Suprapubic skin (tissue), 4 donors: ENCODE results near the gene BNIP2. TPM values are rescaled to one million over a fixed set of nuclear protein-coding genes. Genes with fewer than 3 reads are reported as not detected.
"Not testable (repeated sequence)": the region's sequence is repeated elsewhere in the genome, so short reads cannot be mapped to it uniquely, and the experiment has no call there.

Experiments
- DNase-seq, 2 donors: peaks; one replicate each; pipeline ENCODE4 v3.0.0-alpha.2; 2019; ENCODE audit warnings: low spot score in 2 of 2
- H3K27ac ChIP-seq: fragments of 200-600 bp; sonication (generic); one replicate; pipeline ENCODE4 v1.5.1; 2019
- H3K27me3 ChIP-seq: fragments of 200-600 bp; sonication (generic); one replicate; pipeline ENCODE4 v1.5.1; 2019
- H3K36me3 ChIP-seq: fragments of 200-600 bp; sonication (generic); one replicate; pipeline ENCODE4 v1.5.1; 2019
- H3K4me1 ChIP-seq: fragments of 200-600 bp; sonication (generic); one replicate; pipeline ENCODE4 v1.5.1; 2019
- H3K4me3 ChIP-seq: fragments of 200-600 bp; sonication (generic); one replicate; pipeline ENCODE4 v1.5.1; 2019; ENCODE audit warnings: mild to moderate bottlenecking
- H3K9me3 ChIP-seq: fragments of 200-600 bp; sonication (generic); one replicate; pipeline ENCODE4 v1.5.1; 2019
- CTCF ChIP-seq, 2 donors: fragments of 200-600 bp in 1 of 2; fragments of 450-650 bp in 1 of 2; sonication (generic) in 1 of 2; IDR thresholded peaks; one replicate each; pipeline ENCODE4 v1.5.1; 2016 to 2019; ENCODE audit warnings: antibody characterized with exemption in 2 of 2, mild to moderate bottlenecking in 1 of 2, moderate library complexity in 1 of 2
- EP300 ChIP-seq: sonication (generic); formaldehyde crosslinking; IDR thresholded peaks from one replicate; pipeline ENCODE4 v1.6.1; 2017; ENCODE audit warnings: antibody characterized with exemption
- POLR2A ChIP-seq, 2 donors: fragments of 450-650 bp; IDR thresholded peaks; one replicate each; pipeline ENCODE4 v1.6.1; 2017; ENCODE audit warnings: antibody characterized with exemption in 2 of 2, mild to moderate bottlenecking in 2 of 2, moderate library complexity in 2 of 2
- POLR2AphosphoS5 ChIP-seq, 3 donors: sonication (generic); formaldehyde crosslinking; IDR thresholded peaks; one replicate each; pipeline ENCODE4 v1.6.1; 2017; ENCODE audit warnings: antibody characterized with exemption in 3 of 3
- WGBS: methylation state at CpG from one replicate; pipeline ENCODE4 v1.1.5; 2018; 5-methylcytosine and 5-hydroxymethylcytosine counted together
- total RNA-seq, 4 donors: library from RNA; depleted of rRNA; stranded (reverse); fragments of >200 nt; gene quantifications; one replicate each; pipeline ENCODE4 v1.1.0, GENCODE V29; 2016

BNIP2 gene
- total RNA-seq, 4 donors from 2014 or later, result 95.4 to 146 (median 114) TPM

DNA sequence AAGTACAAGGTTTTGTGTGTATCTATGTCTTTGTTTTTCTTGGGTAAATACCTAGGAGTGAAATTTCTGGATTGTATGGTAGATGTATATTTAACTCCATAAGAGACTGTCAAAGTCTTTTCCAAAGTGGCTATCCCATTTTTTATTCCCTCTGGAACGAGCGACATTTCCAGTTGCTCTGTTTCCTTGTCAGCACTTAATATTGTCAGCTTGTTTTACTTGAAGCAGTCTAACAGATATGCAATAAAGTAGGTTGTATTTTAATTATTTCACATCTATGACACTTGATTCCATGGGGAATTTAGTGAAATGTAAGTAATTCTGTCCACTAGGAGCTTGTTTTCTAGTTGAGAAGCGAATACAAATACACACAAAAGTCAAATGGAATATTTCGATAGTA lies 18.5 kb upstream of the BNIP2 start:
- Histone ChIP-seq H3K9me3 (peaks cover 3% of the 10 kb centered on the region), H3K36me3 (no peaks in the 10 kb centered on the region), H3K4me1 (no peaks in the 10 kb centered on the region), H3K27me3 (no peaks in the 10 kb centered on the region), H3K27ac (no peak overlapping the region), H3K4me3 (no peak overlapping the region)
- TF ChIP-seq POLR2AphosphoS5 (IDR thresholded peaks at IDR 0.05) (no peak), POLR2A (IDR thresholded peaks at IDR 0.05) (no peak), CTCF (IDR thresholded peaks at IDR 0.05) (no peak), EP300 (no peak)
- WGBS, result 94% methylated on average over 4 of the region's 4 CpGs
- no peak for DNase-seq

GRCh38 chr15:59703979-59704796 lies 15.1 kb upstream of the BNIP2 start:
- peaks cover 3% of the 10 kb centered on the region for H3K9me3 ChIP-seq
- no peaks in the 10 kb centered on the region for H3K36me3 ChIP-seq
- no peak overlapping the region for H3K27ac ChIP-seq
- TF ChIP-seq EP300, result no peak
- no peak for TF ChIP-seq POLR2A (IDR thresholded peaks at IDR 0.05)
- no peak for TF ChIP-seq CTCF (IDR thresholded peaks at IDR 0.05)
- TF ChIP-seq POLR2AphosphoS5 (IDR thresholded peaks at IDR 0.05), result no peak
- DNase-seq, result no peak
- H3K27me3 ChIP-seq, result no peaks in the 10 kb centered on the region
- no peaks in the 10 kb centered on the region for H3K4me1 ChIP-seq
- 65% methylated on average over 6 of the region's 6 CpGs for WGBS
- no peak overlapping the region for H3K4me3 ChIP-seq

- Histone ChIP-seq H3K27me3 (no peaks in the 10 kb centered on the region), H3K9me3 (no peaks in the 10 kb centered on the region), H3K4me3 (no peak overlapping the region), H3K27ac (no peak overlapping the region), H3K4me1 (no peaks in the 10 kb centered on the region), H3K36me3 (no peaks in the 10 kb centered on the region)
- TF ChIP-seq CTCF (IDR thresholded peaks at IDR 0.05) (no peak), POLR2A (IDR thresholded peaks at IDR 0.05) (no peak), POLR2AphosphoS5 (IDR thresholded peaks at IDR 0.05) (no peak), EP300 (no peak)
- DNase-seq, result no peak
Observed at GRCh38 chr15:59702351-59702750, 13.2 kb upstream of the BNIP2 start.

- Histone ChIP-seq H3K27me3 (no peaks in the 10 kb centered on the region), H3K9me3 (no peaks in the 10 kb centered on the region), H3K27ac (no peak overlapping the region), H3K4me1 (no peaks in the 10 kb centered on the region), H3K36me3 (no peaks in the 10 kb centered on the region), H3K4me3 (no peak overlapping the region)
- no peak for DNase-seq
- 58% methylated on average over 4 of the region's 4 CpGs for WGBS
- TF ChIP-seq CTCF (IDR thresholded peaks at IDR 0.05) (no peak), POLR2A (IDR thresholded peaks at IDR 0.05) (no peak), POLR2AphosphoS5 (IDR thresholded peaks at IDR 0.05) (no peak)
Observed at GRCh38 chr15:59701880-59702279, 12.8 kb upstream of the BNIP2 start.

- Histone ChIP-seq H3K4me3 (no peak overlapping the region), H3K36me3 (no peaks in the 10 kb centered on the region), H3K9me3 (no peaks in the 10 kb centered on the region), H3K4me1 (no peaks in the 10 kb centered on the region), H3K27ac (no peak overlapping the region), H3K27me3 (no peaks in the 10 kb centered on the region)
- no peak for DNase-seq
- TF ChIP-seq POLR2A (IDR thresholded peaks at IDR 0.05), result no peak
- TF ChIP-seq EP300, result no peak
- no peak for TF ChIP-seq CTCF (IDR thresholded peaks at IDR 0.05)
- TF ChIP-seq POLR2AphosphoS5 (IDR thresholded peaks at IDR 0.05), result no peak
- WGBS, result 43% methylated on average over 4 of the region's 4 CpGs
Observed at GRCh38 chr15:59699810-59700431, 10.8 kb upstream of the BNIP2 start.

DNA sequence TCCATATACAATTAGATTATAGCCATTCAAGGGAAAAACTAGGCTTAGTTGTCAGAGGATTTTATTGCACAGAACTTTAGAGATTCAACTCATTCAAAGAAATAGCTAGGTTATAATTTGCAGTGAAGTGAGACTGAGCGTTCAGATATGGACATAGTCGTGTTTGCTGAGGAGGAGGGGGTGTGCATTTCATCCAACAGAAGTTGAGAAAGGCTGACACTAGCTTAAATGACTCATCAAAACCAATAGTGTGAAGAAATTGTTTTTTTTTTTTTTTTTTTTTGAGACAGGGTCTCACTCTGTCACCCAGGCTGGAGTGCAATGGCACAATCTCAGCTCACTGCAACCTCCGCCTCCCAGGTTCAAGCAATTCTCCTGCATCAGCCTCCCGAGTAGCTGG lies 8.9 kb upstream of the BNIP2 start:
- DNase-seq, H3K4me3 ChIP-seq, H3K4me1 ChIP-seq, H3K27ac ChIP-seq, H3K27me3 ChIP-seq, H3K9me3 ChIP-seq, H3K36me3 ChIP-seq: not testable (repeated sequence)
- 73% methylated on average over 4 of the region's 4 CpGs for WGBS
